Vagina (tissue), 2 donors: Measurements from ENCODE around the gene KIF23.

Source experiments
- CTCF ChIP-seq, 3 experiments: fragments of 450-650 bp in 2 of 3; fragments of 200-600 bp in 1 of 3; sonication (generic) in 1 of 3; IDR thresholded peaks; one replicate each; pipeline ENCODE4 v1.5.1; 2017 to 2019; ENCODE audit warnings: antibody characterized with exemption in 3 of 3, mild to moderate bottlenecking in 2 of 3, moderate library complexity in 2 of 3
- POLR2A ChIP-seq, 2 donors: fragments of 450-650 bp; IDR thresholded peaks; one replicate each; pipeline ENCODE4 v1.6.1; 2017; ENCODE audit warnings: antibody characterized with exemption in 2 of 2, mild to moderate bottlenecking in 2 of 2, moderate library complexity in 2 of 2
- POLR2AphosphoS5 ChIP-seq, 2 donors: sonication (generic); formaldehyde crosslinking; IDR thresholded peaks; one replicate each; pipeline ENCODE4 v1.9.0; 2017; ENCODE audit warnings: antibody characterized with exemption in 2 of 2, mild to moderate bottlenecking in 2 of 2, low read depth in 1 of 2; ENCODE audit not compliant: insufficient read depth in 1 of 2

- TF ChIP-seq CTCF (IDR thresholded peaks at IDR 0.05): no peak
- no peak for TF ChIP-seq POLR2A (IDR thresholded peaks at IDR 0.05)
- TF ChIP-seq POLR2AphosphoS5 (IDR thresholded peaks at IDR 0.05; ENCODE audit: insufficient read depth in 1 of 2, low read depth in 1 of 2): no peak
These were observed 44.5 kb upstream of the KIF23 start for GRCh38 chr15:69369631-69370030.
